HG02852 (cell line): ENCODE data around the gene MIOS.

ENCODE experiments used
- ATAC-seq: cut with Tn5 transposase; IDR thresholded peaks from one replicate; pipeline ENCODE4 v1.9.1; 2021; ENCODE audit warnings: mild to moderate bottlenecking, moderate library complexity; ENCODE audit not compliant: unreplicated experiment

Gene MIOS

DNA sequence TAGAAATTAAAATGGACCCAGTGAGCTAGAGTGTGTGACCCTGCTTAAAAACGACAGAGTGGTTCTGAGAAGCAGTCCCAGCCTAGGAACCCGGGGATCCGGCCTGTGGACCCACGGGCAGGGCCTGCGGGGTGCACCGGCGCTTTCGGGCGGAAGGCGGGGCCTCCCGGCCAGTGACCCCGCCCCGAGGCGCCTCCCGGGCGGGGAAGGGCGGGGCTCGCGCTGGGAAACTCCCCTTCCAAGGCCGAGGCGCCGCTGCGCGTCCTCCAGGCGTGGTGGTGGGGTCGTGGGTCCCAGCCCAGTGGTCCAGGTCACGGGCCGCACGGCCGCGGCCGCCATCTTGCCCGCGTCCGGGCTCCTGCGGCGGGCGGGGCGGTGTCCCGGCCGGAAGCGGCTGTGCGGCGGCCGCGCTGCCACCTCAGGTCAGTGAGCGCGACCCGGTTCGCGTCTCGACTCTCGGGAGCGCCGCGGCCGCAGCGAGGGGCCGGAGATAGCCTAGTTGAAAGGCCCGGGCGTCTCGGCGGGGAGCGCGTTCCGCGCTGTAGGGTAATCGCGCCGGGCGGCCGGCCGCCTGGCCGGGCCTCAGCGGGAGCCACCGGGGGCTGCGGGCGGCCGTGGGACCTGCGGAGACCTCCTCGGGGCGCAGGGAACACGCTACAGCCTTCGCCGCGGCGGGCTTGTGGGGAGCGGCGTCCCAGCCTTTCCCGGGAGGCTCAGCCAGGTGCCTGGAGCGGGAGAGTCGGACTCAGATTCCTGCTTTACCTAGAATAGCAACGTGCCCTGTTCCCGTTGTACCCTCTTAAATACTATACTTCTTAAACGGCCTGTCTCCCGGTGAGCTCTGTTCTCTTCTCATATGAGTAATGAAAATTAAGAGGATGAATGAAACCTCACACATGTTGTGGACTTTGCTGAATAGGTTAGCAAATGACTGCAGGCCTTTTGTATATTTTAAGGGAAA lies at the start of gene MIOS:
Gene MIOS (plus strand): TSS at position 234 of the 961 bp plus-strand sequence. CDS start 5,592 bp downstream, outside the sequence.
- ATAC-seq: peak; percentile 70

- ATAC-seq: no peak
Measured at GRCh38 chr7:7517754-7518153, 48.9 kb upstream of the MIOS start.

GRCh38 chr7:7519056-7519455 lies 47.6 kb upstream of the MIOS start:
- ATAC-seq: no peak

GRCh38 chr7:7519528-7519927 lies 47.2 kb upstream of the MIOS start:
- ATAC-seq: no peak

- no peak for ATAC-seq
Measured at GRCh38 chr7:7521259-7521658, 45.4 kb upstream of the MIOS start.

GRCh38 chr7:7522421-7522820 lies 44.3 kb upstream of the MIOS start:
- no peak for ATAC-seq

GRCh38 chr7:7524121-7524520 lies 42.6 kb upstream of the MIOS start:
- no peak for ATAC-seq

DNA sequence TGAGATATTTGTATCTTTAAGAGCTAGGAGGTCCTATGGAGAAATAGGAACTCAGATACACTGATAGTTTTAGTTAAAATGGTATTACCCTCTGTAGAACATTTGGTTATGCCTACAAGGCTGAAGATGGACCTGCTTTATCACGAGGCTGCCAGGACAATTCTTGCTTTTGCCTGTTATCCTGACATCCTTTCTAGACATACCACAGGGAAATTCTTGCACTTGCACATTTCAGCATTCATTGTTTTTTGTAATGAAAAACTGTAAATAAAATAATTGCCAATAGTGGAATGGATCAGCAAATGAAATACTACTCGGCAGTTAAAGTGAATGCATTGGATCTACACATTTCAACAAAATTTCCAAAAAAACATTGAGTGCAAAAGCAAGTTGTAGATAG lies 40.7 kb upstream of the MIOS start:
- ATAC-seq: no peak

DNA sequence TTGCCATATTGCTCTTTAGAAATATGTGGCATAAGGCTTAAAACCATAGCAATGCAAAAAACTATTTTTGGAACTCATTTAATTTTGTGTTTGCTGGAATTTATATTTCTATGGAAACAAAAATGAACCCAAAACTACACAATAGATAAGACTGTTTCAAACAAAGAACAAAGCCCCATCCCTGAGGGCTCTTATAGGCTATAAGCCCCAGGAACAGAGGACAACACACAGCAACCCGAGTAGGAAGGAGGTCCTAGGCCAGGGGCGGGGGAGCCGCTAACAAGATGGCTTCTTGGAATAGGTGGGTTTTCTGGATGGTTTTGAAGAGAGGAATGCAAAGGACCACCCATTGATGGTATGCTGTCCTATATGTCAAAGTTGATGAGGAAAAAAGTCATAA lies 39.6 kb upstream of the MIOS start:
- ATAC-seq: no peak

GRCh38 chr7:7529328-7529727 lies 37.4 kb upstream of the MIOS start:
- ATAC-seq: no peak

DNA sequence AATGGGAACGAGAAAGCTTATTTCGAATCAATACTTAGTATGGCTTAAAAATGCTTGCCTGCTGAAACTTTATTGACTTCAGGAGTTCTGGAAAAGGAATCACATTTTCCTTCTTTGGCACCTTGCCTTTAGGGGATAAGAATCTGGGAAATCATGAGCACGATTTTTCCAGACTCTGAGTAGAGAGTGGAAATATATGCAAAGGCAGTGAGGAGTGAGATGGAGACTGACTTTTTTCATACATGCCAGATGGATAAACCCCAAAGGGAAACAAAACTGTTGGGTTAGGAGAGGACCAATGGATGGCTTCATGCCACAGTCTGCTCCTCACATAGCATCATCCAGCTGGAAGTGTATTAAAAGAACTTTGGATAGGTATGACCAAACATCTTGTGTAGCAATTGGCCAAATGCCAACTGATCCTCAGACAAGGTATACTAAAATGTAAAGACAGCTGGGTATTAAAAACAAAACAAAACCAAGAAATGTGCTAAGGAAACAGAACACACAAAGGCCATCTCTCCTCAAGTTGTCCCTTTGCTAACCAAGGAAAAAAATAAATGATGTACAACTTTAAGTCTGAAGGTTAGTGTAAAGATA lies 32.8 kb upstream of the MIOS start:
- no peak for ATAC-seq

- no peak for ATAC-seq
Measured at GRCh38 chr7:7535691-7536090, 31.0 kb upstream of the MIOS start, which contains the start of gene COL28A1. Gene COL28A1, minus strand, starts transcription at chr7:7535873. Its CDS starts 2,998 bp downstream, at chr7:7532875.

DNA sequence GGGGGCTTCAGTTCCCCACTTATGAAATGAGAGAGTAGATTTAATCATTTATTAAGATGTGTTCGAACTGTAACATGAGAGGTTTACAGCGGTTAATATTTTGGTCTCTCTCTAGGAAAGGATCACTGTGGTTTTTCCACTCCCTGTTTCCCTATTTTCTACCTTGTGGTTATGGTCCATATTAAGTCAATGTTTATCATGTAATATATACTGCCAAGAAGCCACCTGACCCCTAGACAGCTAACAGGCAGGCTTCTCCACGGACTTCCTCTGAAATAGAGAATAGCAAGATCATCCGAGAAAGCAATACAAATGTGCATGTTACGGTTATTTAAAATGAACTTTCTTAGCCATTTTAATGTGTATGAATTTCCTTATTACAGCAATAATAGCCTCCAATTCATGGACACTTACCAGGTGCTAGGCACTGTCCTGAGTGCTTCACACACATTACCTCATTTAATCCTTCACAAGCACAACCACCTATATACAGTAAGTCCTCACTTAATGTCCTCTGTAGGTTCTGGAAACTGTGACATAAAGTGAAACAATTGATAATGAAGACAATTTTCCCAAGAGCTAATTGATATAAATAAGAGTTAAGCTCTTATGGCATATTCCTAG lies 30.2 kb upstream of the MIOS start:
- ATAC-seq: no peak

- ATAC-seq: no peak
Measured at GRCh38 chr7:7537711-7538110, 29.0 kb upstream of the MIOS start.

GRCh38 chr7:7539152-7539551 lies 27.5 kb upstream of the MIOS start:
- ATAC-seq: no peak

GRCh38 chr7:7539711-7540110 lies 27.0 kb upstream of the MIOS start:
- no peak for ATAC-seq

DNA sequence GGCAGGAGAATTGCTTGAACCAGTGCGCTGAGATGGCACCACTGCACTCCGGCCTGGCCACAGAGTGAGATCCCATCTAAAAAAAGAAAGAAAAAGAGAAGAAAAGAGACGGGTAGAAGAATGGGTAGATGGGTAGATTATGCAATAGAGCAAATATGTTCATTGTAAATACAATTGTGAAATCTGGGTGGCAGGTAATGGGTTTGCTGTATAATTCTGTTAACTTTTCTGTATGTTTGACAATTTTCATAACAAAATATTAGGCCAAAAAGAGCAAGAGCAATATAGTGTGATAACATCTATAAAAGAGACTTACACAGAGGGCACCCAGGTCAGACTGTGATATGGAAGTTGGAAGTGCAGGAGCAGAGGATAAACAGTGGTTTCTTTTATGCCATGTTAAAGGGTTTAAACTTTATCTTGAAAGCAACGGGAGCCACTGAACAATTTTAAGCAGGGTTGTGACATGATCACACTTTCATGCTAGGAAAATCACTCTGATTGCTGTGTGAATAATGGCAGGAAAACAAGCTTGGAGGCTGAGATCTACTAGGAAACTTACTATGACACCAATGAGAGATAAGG lies 24.3 kb upstream of the MIOS start:
- no peak for ATAC-seq

GRCh38 chr7:7548407-7548806 lies 18.3 kb upstream of the MIOS start:
- ATAC-seq: no peak

GRCh38 chr7:7550663-7551062 lies 16.0 kb upstream of the MIOS start:
- ATAC-seq: no peak

DNA sequence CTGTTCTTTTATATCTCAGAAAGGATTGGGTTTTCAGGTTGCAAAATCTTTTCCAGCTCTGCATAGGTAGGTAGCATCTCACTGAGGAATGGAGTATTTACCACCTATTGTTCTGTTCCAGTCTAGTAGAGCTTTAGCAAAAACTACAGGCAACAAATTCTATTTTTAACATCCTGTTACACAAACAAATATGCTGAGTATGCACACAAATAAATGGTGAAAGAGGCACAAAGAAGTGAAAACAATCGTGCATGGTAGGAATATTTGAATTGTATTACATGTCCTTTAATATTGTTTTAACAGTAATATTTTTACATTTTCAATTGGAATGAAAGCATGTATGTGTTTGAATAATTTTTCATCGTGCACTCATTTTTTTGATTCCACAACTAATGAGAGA lies 14.5 kb upstream of the MIOS start:
- no peak for ATAC-seq

GRCh38 chr7:7553386-7553785 lies 13.3 kb upstream of the MIOS start:
- ATAC-seq: no peak
